Measurements from ENCODE around the gene EHHADH.
A peak's percentile ranks its signal among the peaks of the same experiment; 100 is the strongest.
"Not testable (repeated sequence)": the region's sequence is repeated elsewhere in the genome, so short reads cannot be mapped to it uniquely, and the experiment has no call there.

The EHHADH gene

GRCh38 chr3:185253645-185254410, at the start of gene EHHADH:
Gene EHHADH, minus strand, starts transcription at chr3:185254049. Its CDS starts 27 bp downstream, at chr3:185254022.
- no peak for DNase-seq (ENCODE audit: low spot score)

GRCh38 chr3:185299918-185300426, 46.1 kb upstream of the EHHADH start:
- DNase-seq (ENCODE audit: low spot score) = not testable (repeated sequence)

GRCh38 chr3:185297867-185298266, 44.0 kb upstream of the EHHADH start:
- DNase-seq (ENCODE audit: low spot score) = no peak

- DNase-seq (ENCODE audit: low spot score) = no peak
These were observed 38.4 kb upstream of the EHHADH start for GRCh38 chr3:185292238-185292637.

GRCh38 chr3:185290266-185290665, 36.4 kb upstream of the EHHADH start:
- DNase-seq (ENCODE audit: low spot score) = no peak

GRCh38 chr3:185283374-185283935, 29.6 kb upstream of the EHHADH start:
- DNase-seq (ENCODE audit: low spot score) = peak; percentile 1

GRCh38 chr3:185282696-185283373, 29.0 kb upstream of the EHHADH start:
- peak; percentile 95 for DNase-seq (ENCODE audit: low spot score)

- DNase-seq (ENCODE audit: low spot score) = peak; percentile 48
These were observed 26.9 kb upstream of the EHHADH start for GRCh38 chr3:185280572-185281365.

GRCh38 chr3:185279587-185280138, 25.8 kb upstream of the EHHADH start:
- no peak for DNase-seq (ENCODE audit: low spot score)

GRCh38 chr3:185276415-185276814, 22.6 kb upstream of the EHHADH start:
- no peak for DNase-seq (ENCODE audit: low spot score)

- DNase-seq (ENCODE audit: low spot score) = no peak
These were observed 18.2 kb upstream of the EHHADH start for GRCh38 chr3:185272033-185272432.

GRCh38 chr3:185270956-185271332, 17.1 kb upstream of the EHHADH start:
- no peak for DNase-seq (ENCODE audit: low spot score)

GRCh38 chr3:185270262-185270955, 16.6 kb upstream of the EHHADH start:
- peak; percentile 27 for DNase-seq (ENCODE audit: low spot score)

- DNase-seq (ENCODE audit: low spot score) = no peak
These were observed 14.5 kb upstream of the EHHADH start for GRCh38 chr3:185268194-185268962.

- DNase-seq (ENCODE audit: low spot score) = no peak
These were observed 13.3 kb upstream of the EHHADH start for GRCh38 chr3:185267193-185267592.

- DNase-seq (ENCODE audit: low spot score) = no peak
These were observed 11.2 kb upstream of the EHHADH start for GRCh38 chr3:185264849-185265553.

GRCh38 chr3:185263423-185263822, 9.6 kb upstream of the EHHADH start:
- no peak for DNase-seq (ENCODE audit: low spot score)

GRCh38 chr3:185257334-185257733, 3.5 kb upstream of the EHHADH start:
- no peak for DNase-seq (ENCODE audit: low spot score)

- DNase-seq (ENCODE audit: low spot score) = no peak
These were observed 950 bp upstream of the EHHADH start for GRCh38 chr3:185254799-185255198.

GRCh38 chr3:185253133-185253532, 716 bp downstream of the EHHADH start:
- DNase-seq (ENCODE audit: low spot score) = not testable (repeated sequence)
